ENCODE data around the gene SNTA1. TPM values are rescaled to one million over a fixed set of nuclear protein-coding genes. Genes with fewer than 3 reads are reported as not detected.

The SNTA1 gene
- total and polyA plus RNA-seq, 2 of the 8 experiments (the other 6 are each of a cell fraction or from before 2014, with no cell fraction given) = 4.5 to 8.0 TPM

DNA sequence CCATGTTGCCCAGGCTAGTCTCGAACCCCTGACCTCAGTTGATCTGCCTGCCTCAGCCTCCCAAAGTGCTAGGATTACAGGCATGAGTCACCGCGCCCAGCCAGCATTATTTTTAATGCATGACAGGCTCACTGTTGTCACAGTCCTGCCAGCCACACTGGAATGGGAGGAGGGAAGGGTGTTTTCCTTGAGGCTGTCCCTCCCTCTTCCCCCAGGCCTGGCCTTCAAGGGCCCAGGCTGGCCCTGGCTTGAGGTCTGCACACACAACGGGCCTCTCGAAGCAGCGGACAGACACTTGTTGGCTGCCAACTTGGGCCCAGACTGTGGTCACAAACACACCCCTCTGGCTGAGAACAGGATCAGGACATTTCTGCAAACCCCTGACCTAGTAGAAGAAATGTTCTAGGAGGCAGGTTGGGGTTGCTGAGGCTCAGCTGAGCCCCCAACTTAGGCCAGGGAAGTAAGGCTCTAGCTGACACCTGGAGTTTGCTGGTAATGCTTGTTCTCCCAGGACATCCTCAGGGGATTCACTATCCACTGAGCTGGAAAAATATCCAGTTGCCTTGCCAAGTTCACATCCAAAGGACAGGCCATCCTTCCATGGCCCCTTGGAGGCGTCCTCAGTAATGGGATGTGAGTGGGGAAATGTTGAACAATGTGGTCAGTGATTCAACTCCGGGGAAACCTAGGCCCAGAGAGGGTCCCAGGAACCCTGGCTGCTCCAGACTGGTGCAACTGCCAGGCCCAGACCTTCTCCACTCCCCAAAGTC, 9.9 kb downstream of the SNTA1 start (continued):
- TF ChIP-seq, protein P1, sequence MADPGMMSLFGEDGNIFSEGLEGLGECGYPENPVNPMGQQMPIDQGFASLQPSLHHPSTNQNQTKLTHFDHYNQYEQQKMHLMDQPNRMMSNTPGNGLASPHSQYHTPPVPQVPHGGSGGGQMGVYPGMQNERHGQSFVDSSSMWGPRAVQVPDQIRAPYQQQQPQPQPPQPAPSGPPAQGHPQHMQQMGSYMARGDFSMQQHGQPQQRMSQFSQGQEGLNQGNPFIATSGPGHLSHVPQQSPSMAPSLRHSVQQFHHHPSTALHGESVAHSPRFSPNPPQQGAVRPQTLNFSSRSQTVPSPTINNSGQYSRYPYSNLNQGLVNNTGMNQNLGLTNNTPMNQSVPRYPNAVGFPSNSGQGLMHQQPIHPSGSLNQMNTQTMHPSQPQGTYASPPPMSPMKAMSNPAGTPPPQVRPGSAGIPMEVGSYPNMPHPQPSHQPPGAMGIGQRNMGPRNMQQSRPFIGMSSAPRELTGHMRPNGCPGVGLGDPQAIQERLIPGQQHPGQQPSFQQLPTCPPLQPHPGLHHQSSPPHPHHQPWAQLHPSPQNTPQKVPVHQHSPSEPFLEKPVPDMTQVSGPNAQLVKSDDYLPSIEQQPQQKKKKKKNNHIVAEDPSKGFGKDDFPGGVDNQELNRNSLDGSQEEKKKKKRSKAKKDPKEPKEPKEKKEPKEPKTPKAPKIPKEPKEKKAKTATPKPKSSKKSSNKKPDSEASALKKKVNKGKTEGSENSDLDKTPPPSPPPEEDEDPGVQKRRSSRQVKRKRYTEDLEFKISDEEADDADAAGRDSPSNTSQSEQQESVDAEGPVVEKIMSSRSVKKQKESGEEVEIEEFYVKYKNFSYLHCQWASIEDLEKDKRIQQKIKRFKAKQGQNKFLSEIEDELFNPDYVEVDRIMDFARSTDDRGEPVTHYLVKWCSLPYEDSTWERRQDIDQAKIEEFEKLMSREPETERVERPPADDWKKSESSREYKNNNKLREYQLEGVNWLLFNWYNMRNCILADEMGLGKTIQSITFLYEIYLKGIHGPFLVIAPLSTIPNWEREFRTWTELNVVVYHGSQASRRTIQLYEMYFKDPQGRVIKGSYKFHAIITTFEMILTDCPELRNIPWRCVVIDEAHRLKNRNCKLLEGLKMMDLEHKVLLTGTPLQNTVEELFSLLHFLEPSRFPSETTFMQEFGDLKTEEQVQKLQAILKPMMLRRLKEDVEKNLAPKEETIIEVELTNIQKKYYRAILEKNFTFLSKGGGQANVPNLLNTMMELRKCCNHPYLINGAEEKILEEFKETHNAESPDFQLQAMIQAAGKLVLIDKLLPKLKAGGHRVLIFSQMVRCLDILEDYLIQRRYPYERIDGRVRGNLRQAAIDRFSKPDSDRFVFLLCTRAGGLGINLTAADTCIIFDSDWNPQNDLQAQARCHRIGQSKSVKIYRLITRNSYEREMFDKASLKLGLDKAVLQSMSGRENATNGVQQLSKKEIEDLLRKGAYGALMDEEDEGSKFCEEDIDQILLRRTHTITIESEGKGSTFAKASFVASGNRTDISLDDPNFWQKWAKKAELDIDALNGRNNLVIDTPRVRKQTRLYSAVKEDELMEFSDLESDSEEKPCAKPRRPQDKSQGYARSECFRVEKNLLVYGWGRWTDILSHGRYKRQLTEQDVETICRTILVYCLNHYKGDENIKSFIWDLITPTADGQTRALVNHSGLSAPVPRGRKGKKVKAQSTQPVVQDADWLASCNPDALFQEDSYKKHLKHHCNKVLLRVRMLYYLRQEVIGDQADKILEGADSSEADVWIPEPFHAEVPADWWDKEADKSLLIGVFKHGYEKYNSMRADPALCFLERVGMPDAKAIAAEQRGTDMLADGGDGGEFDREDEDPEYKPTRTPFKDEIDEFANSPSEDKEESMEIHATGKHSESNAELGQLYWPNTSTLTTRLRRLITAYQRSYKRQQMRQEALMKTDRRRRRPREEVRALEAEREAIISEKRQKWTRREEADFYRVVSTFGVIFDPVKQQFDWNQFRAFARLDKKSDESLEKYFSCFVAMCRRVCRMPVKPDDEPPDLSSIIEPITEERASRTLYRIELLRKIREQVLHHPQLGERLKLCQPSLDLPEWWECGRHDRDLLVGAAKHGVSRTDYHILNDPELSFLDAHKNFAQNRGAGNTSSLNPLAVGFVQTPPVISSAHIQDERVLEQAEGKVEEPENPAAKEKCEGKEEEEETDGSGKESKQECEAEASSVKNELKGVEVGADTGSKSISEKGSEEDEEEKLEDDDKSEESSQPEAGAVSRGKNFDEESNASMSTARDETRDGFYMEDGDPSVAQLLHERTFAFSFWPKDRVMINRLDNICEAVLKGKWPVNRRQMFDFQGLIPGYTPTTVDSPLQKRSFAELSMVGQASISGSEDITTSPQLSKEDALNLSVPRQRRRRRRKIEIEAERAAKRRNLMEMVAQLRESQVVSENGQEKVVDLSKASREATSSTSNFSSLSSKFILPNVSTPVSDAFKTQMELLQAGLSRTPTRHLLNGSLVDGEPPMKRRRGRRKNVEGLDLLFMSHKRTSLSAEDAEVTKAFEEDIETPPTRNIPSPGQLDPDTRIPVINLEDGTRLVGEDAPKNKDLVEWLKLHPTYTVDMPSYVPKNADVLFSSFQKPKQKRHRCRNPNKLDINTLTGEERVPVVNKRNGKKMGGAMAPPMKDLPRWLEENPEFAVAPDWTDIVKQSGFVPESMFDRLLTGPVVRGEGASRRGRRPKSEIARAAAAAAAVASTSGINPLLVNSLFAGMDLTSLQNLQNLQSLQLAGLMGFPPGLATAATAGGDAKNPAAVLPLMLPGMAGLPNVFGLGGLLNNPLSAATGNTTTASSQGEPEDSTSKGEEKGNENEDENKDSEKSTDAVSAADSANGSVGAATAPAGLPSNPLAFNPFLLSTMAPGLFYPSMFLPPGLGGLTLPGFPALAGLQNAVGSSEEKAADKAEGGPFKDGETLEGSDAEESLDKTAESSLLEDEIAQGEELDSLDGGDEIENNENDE (IDR thresholded peaks at IDR 0.05; ENCODE audit: insufficient replicate concordance, low read length) = no peak
- TF ChIP-seq GABPA (IDR thresholded peaks at IDR 0.05; ENCODE audit: borderline replicate concordance, insufficient read depth, low read length) (no peak), TCF12 (IDR thresholded peaks at IDR 0.05; ENCODE audit: low read depth, low read length) (no peak), CHD1 (IDR thresholded peaks at IDR 0.05; ENCODE audit: low read depth, low read length) (no peak), EZH2 (IDR thresholded peaks at IDR 0.05; ENCODE audit: low read depth, low read length, severe bottlenecking) (no peak), SP2 (IDR thresholded peaks at IDR 0.05; ENCODE audit: low read length) (no peak), CHD2 (IDR thresholded peaks at IDR 0.05; ENCODE audit: low read length) (no peak), CTBP2 (IDR thresholded peaks at IDR 0.05; ENCODE audit: borderline replicate concordance, insufficient read depth, insufficient read length, low read length) (no peak)
- TF ChIP-seq, protein P2, sequence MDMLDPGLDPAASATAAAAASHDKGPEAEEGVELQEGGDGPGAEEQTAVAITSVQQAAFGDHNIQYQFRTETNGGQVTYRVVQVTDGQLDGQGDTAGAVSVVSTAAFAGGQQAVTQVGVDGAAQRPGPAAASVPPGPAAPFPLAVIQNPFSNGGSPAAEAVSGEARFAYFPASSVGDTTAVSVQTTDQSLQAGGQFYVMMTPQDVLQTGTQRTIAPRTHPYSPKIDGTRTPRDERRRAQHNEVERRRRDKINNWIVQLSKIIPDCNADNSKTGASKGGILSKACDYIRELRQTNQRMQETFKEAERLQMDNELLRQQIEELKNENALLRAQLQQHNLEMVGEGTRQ (IDR thresholded peaks at IDR 0.05; ENCODE audit: low read length) = no peak

Data from H1 (cell line).